CD14-positive monocyte (primary cell): ENCODE data around the gene ERV3-1. TPM values are rescaled to one million over a fixed set of nuclear protein-coding genes. Genes with fewer than 3 reads are reported as not detected.
A peak's percentile ranks its signal among the peaks of the same experiment; 100 is the strongest.

Source experiments
- DNase-seq, 3 donors: peaks; one replicate each; pipeline ENCODE4 v3.0.0-alpha.2; 2011 to 2022
- H2AFZ ChIP-seq: 2 replicates; pipeline ENCODE4 v1.6.0; 2012; ENCODE audit warnings: mild to moderate bottlenecking, low read depth, low read length, inconsistent platforms; ENCODE audit not compliant: insufficient read depth, poor library complexity, severe bottlenecking
- H3K27ac ChIP-seq, 2 donors: 1 replicate in 1 of 2; 2 replicates in 1 of 2; pipeline ENCODE4 v1.5.1; 2012 to 2013; ENCODE audit warnings: low read length in 2 of 2, control low read depth in 1 of 2, inconsistent platforms in 1 of 2, low read depth in 1 of 2, mild to moderate bottlenecking in 1 of 2
- H3K27me3 ChIP-seq, 2 donors: one replicate each; pipeline versions ENCODE4 v1.6.0 to v1.6.1; 2011 to 2013; ENCODE audit warnings: low read length in 2 of 2; ENCODE audit not compliant: control insufficient read depth in 2 of 2, insufficient read depth in 2 of 2
- H3K36me3 ChIP-seq, 2 donors: replicated peaks in 1 of 2; 1 replicate in 1 of 2; 2 replicates in 1 of 2; pipeline versions ENCODE4 v1.5.1 to v1.6.1; 2012 to 2013; ENCODE audit warnings: low read length in 2 of 2, control low read depth in 1 of 2, inconsistent platforms in 1 of 2, mild to moderate bottlenecking in 1 of 2; ENCODE audit not compliant: insufficient read depth in 2 of 2, control insufficient read depth in 1 of 2
- H3K4me1 ChIP-seq, 2 donors: 1 replicate in 1 of 2; 2 replicates in 1 of 2; pipeline versions ENCODE4 v1.5.1 to v1.6.1; 2012 to 2013; ENCODE audit warnings: low read length in 2 of 2, control low read depth in 1 of 2, inconsistent platforms in 1 of 2, mild to moderate bottlenecking in 1 of 2, moderate library complexity in 1 of 2; ENCODE audit not compliant: insufficient read depth in 2 of 2, control insufficient read depth in 1 of 2
- H3K4me2 ChIP-seq: replicated peaks from 2 replicates; pipeline ENCODE3; 2012; ENCODE audit warnings: low read length, moderate library complexity, mild to moderate bottlenecking; ENCODE audit not compliant: poor library complexity, severe bottlenecking; ENCODE audit errors: extremely low read depth
- H3K4me3 ChIP-seq, 3 experiments: fragments of 200-600 bp in 1 of 3; sonication (generic) in 1 of 3; replicated peaks in 1 of 3; 1 replicate in 2 of 3; 2 replicates in 1 of 3; pipeline ENCODE4 v1.5.1; 2011 to 2013; ENCODE audit warnings: low read length in 3 of 3, mild to moderate bottlenecking in 3 of 3, control low read depth in 2 of 3, low read depth in 2 of 3, inconsistent platforms in 1 of 3, moderate library complexity in 1 of 3
- H3K79me2 ChIP-seq: 2 replicates; pipeline ENCODE4 v1.6.0; 2012; ENCODE audit warnings: mild to moderate bottlenecking, control low read depth, inconsistent platforms, low read length, moderate library complexity; ENCODE audit not compliant: insufficient read depth
- H3K9ac ChIP-seq: 2 replicates; pipeline ENCODE4 v1.6.0; 2017; ENCODE audit warnings: low read length, mild to moderate bottlenecking; ENCODE audit not compliant: insufficient read depth, poor library complexity, severe bottlenecking
- H3K9me3 ChIP-seq, 2 donors: replicated peaks in 1 of 2; 1 replicate in 1 of 2; 2 replicates in 1 of 2; pipeline versions ENCODE4 v1.5.1 to v1.6.1; 2012 to 2013; ENCODE audit warnings: low read length in 2 of 2, control low read depth in 1 of 2; ENCODE audit not compliant: control insufficient read depth in 1 of 2, insufficient read depth in 1 of 2
- H4K20me1 ChIP-seq: 2 replicates; pipeline ENCODE4 v1.6.0; 2012; ENCODE audit warnings: mild to moderate bottlenecking, low read length, control low read depth, moderate library complexity; ENCODE audit not compliant: insufficient read depth
- H3K27ac Mint-ChIP-seq, 7 donors: one replicate each; pipeline ENCODE4 v1.8.0; 2020; ENCODE audit warnings: mild to moderate bottlenecking in 7 of 7, mixed read lengths in 7 of 7, moderate library complexity in 6 of 7, inconsistent platforms in 2 of 7
- H3K27me3 Mint-ChIP-seq, 3 donors: one replicate each; pipeline ENCODE4 v1.8.0; 2021 to 2022; ENCODE audit warnings: low read depth in 3 of 3, mild to moderate bottlenecking in 3 of 3, mixed read lengths in 3 of 3, moderate library complexity in 3 of 3, inconsistent platforms in 1 of 3
- H3K36me3 Mint-ChIP-seq, 2 donors: one replicate each; pipeline ENCODE4 v1.8.0; 2020; ENCODE audit warnings: mixed read lengths in 2 of 2, inconsistent platforms in 1 of 2, mild to moderate bottlenecking in 1 of 2
- H3K4me1 Mint-ChIP-seq: one replicate; pipeline ENCODE4 v1.8.0; 2020; ENCODE audit warnings: mild to moderate bottlenecking, mixed read lengths
- H3K4me3 Mint-ChIP-seq, 2 donors: one replicate each; pipeline ENCODE4 v1.8.0; 2020; ENCODE audit warnings: mild to moderate bottlenecking in 2 of 2, mixed read lengths in 2 of 2, moderate library complexity in 1 of 2
- H3K9me3 Mint-ChIP-seq, 7 donors: one replicate each; pipeline ENCODE4 v1.8.0; 2020 to 2022; ENCODE audit warnings: mixed read lengths in 7 of 7, mild to moderate bottlenecking in 6 of 7, moderate library complexity in 6 of 7, inconsistent platforms in 2 of 7
- CTCF ChIP-seq: fragments of 200-600 bp; IDR thresholded peaks from one replicate; pipeline ENCODE4 v1.8.0; 2022; ENCODE audit warnings: antibody characterized with exemption, mild to moderate bottlenecking
- WGBS: methylation state at CpG from one replicate; pipeline ENCODE4 v1.1.5; 2013; ENCODE audit warnings: missing lambda C conversion rate; ENCODE audit not compliant: insufficient coverage; 5-methylcytosine and 5-hydroxymethylcytosine counted together
- intact Hi-C, 2 donors: fragments of 100-400 bp; cut with micrococcal nuclease; formaldehyde crosslinking; loops; one replicate each; pipeline versions ENCODE4 v1.15.0 to v1.15.1; 2023
- polyA plus RNA-seq, 3 donors: library from polyadenylated mRNA; depleted of rRNA in 1 of 3; unstranded in 2 of 3; stranded (reverse) in 1 of 3; fragments of 300-500 nt in 2 of 3; fragments of >200 nt in 1 of 3; fragmentation: Illumina TruSeq in 2 of 3; gene quantifications; 1 replicate in 2 of 3; 2 replicates in 1 of 3; pipeline ENCODE4 v1.2.3, GENCODE V29; 2012 to 2021

Gene ERV3-1
- polyA plus RNA-seq, 3 donors: 2.1 to 23.4 (median 7.9) TPM

GRCh38 chr7:65004575-65004974 is 1.9 kb downstream of the ERV3-1 start:
- intact Hi-C loops: loop anchor here in 1 of 2 donors (5.0 to 10.0 kb wide), 2 partner anchors 33 to 100 kb away; partner anchors contain the start of gene ZNF273
- Mint-ChIP-seq H3K27me3 (peaks cover 0 to 2% (median 2%) of the 10 kb centered on the region in 3 donors), H3K4me3 (peak overlapping the region; percentile 24 to 98), H3K36me3 (peaks cover 40 to 46% of the 10 kb centered on the region in 2 donors), H3K9me3 (peaks cover 20 to 52% (median 50%) of the 10 kb centered on the region in 7 donors), H3K27ac (peak overlapping the region in 3 of 7 donors; percentile 84 to 99 (median 98)), H3K4me1 (peaks cover 55% of the 10 kb centered on the region)
- peaks cover 60% of the 10 kb centered on the region for H3K79me2 ChIP-seq
- no peak overlapping the region for H2AFZ ChIP-seq
- H3K9ac ChIP-seq: no peak overlapping the region
- TF ChIP-seq CTCF: no peak
- no peaks in the 10 kb centered on the region for H4K20me1 ChIP-seq
- no peaks in the 10 kb centered on the region for H3K27me3 ChIP-seq
- 100% methylated on average over 1 of the region's 1 CpG for whole genome bisulfite sequencing
- peaks cover 37 to 43% of the 10 kb centered on the region in 2 donors for H3K9me3 ChIP-seq
- peaks cover 40 to 44% of the 10 kb centered on the region in 2 donors for H3K4me1 ChIP-seq
- H3K4me3 ChIP-seq: peak overlapping the region in 1 of 3 experiments; percentile 92
- H3K36me3 ChIP-seq: peaks cover 6 to 40% of the 10 kb centered on the region in 2 donors
- H3K4me2 ChIP-seq: peak overlapping the region; percentile 86
- peak overlapping the region in 1 of 2 donors; percentile 95 for H3K27ac ChIP-seq
- DNase-seq: no peak

DNA sequence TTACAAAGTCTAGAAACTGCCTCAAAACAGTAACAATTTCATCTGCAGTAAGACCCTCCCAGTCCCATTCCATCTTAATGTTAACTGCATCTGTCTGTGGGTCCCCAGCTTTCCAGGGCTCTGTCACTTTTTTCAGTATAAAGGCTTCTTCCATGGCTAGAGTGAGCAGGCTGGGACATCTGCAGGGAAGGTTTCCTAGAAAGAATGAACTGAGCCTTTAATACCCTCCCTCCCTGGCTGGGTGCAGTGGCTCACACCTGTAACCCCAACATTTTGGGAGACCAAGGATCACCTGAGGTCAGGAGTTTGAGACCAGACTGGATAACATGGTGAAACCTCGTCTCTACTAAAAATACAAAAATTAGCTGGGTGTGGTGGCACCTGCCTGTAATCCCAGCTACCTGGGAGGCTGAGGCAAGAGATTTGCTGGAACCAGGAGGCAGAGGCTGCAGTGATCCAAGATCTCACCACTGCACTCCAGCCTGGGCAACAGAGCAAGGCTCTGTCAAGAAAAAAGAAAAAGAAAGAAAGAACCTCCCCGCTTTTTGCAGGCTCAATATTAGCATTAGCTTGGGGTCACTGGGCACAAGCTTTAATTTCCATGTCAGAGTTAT is 3.4 kb downstream of the ERV3-1 start:
- intact Hi-C loops: loop anchor here in 1 of 2 donors (5.0 to 10.0 kb wide), 2 partner anchors 34 to 98 kb away; partner anchors contain the start of gene ZNF273
- peaks cover 68% of the 10 kb centered on the region for H3K79me2 ChIP-seq
- peak overlapping the region in 1 of 7 donors; percentile 69 for H3K27ac Mint-ChIP-seq
- peaks cover 0 to 10% (median 0%) of the 10 kb centered on the region in 3 donors for H3K27me3 Mint-ChIP-seq
- H3K36me3 Mint-ChIP-seq: peaks cover 52 to 60% of the 10 kb centered on the region in 2 donors
- no peak for DNase-seq
- H3K9me3 Mint-ChIP-seq: peaks cover 27 to 67% (median 65%) of the 10 kb centered on the region in 7 donors
- no peaks in the 10 kb centered on the region for H3K27me3 ChIP-seq
- no peak overlapping the region for H2AFZ ChIP-seq
- no CpG with 5 or more reads among the region's 2 CpGs for WGBS
- no peak for TF ChIP-seq CTCF
- no peak overlapping the region for H3K4me2 ChIP-seq
- H3K4me1 Mint-ChIP-seq: peaks cover 64% of the 10 kb centered on the region
- H4K20me1 ChIP-seq: no peaks in the 10 kb centered on the region
- H3K9ac ChIP-seq: no peak overlapping the region
- H3K36me3 ChIP-seq: peaks cover 6 to 51% of the 10 kb centered on the region in 2 donors
- H3K4me1 ChIP-seq: peaks cover 49 to 56% of the 10 kb centered on the region in 2 donors
- H3K27ac ChIP-seq: no peak overlapping the region
- H3K9me3 ChIP-seq: peaks cover 51 to 58% of the 10 kb centered on the region in 2 donors
- no peak overlapping the region for H3K4me3 ChIP-seq
- no peak overlapping the region for H3K4me3 Mint-ChIP-seq
